ENCODE measurements around the gene SFRP4. TPM values are rescaled to one million over a fixed set of nuclear protein-coding genes. Genes with fewer than 3 reads are reported as not detected.

Gene SFRP4
- total RNA-seq, 2 donors from 2014 or later = 56.7 to 197 TPM

- no peak for DNase-seq (ENCODE audit: low spot score)
- intact Hi-C loops (cut with DNase I) = loop anchor here in 1 of 2 donors (10.0 kb wide), 1 partner anchor 266 kb away; no protein-coding TSS in a partner anchor
Observed at GRCh38 chr7:37928878-37929277, 12.3 kb upstream of the SFRP4 start.

GRCh38 chr7:37927773-37928444 is 11.3 kb upstream of the SFRP4 start:
- no peak for DNase-seq (ENCODE audit: low spot score)
- intact Hi-C loops (cut with DNase I) = loop anchor here in 1 of 2 donors (10.0 kb wide), 1 partner anchor 267 kb away; no protein-coding TSS in a partner anchor

- no peak for DNase-seq (ENCODE audit: low spot score)
- intact Hi-C loops (cut with DNase I) = loop anchor here in 1 of 2 donors (10.0 kb wide), 1 partner anchor 269 kb away; no protein-coding TSS in a partner anchor
Observed at GRCh38 chr7:37925620-37926019, 9.0 kb upstream of the SFRP4 start.

GRCh38 chr7:37924491-37925041 is 7.9 kb upstream of the SFRP4 start:
- DNase-seq (ENCODE audit: low spot score) = no peak
- intact Hi-C loops (cut with DNase I) = loop anchor here in 1 of 2 donors (10.0 kb wide), 1 partner anchor 270 kb away; no protein-coding TSS in a partner anchor

- no peak for DNase-seq (ENCODE audit: low spot score)
- intact Hi-C loops (cut with DNase I) = loop anchor here in 1 of 2 donors (10.0 kb wide), 1 partner anchor 271 kb away; no protein-coding TSS in a partner anchor
Observed at GRCh38 chr7:37923996-37924395, 7.4 kb upstream of the SFRP4 start.

- DNase-seq (ENCODE audit: low spot score) = no peak
- intact Hi-C loops (cut with DNase I) = loop anchor here in 1 of 2 donors (10.0 kb wide), 1 partner anchor 273 kb away; no protein-coding TSS in a partner anchor
Observed at GRCh38 chr7:37921876-37922275, 5.3 kb upstream of the SFRP4 start.

- DNase-seq (ENCODE audit: low spot score) = peak; percentile 86
- intact Hi-C loops (cut with DNase I) = loop anchor here in 1 of 2 donors (10.0 kb wide), 1 partner anchor 274 kb away; no protein-coding TSS in a partner anchor
Observed at GRCh38 chr7:37920849-37921805, 4.5 kb upstream of the SFRP4 start.

- no peak for DNase-seq (ENCODE audit: low spot score)
- intact Hi-C loops (cut with DNase I) = loop anchor here in 1 of 2 donors (10.0 kb wide), 1 partner anchor 274 kb away; no protein-coding TSS in a partner anchor
Observed at GRCh38 chr7:37920305-37920848, 3.8 kb upstream of the SFRP4 start, which contains the start of gene EPDR1. Gene EPDR1 (plus strand): TSS chr7:37920640. CDS start chr7:37920940, 300 bp downstream.

- no peak for DNase-seq (ENCODE audit: low spot score)
- intact Hi-C loops (cut with DNase I) = loop anchor here (5.0 kb wide), 2 partner anchors 189 to 304 kb away; no protein-coding TSS in a partner anchor
Observed at GRCh38 chr7:37918526-37918925, 1.9 kb upstream of the SFRP4 start.

- DNase-seq (ENCODE audit: low spot score) = peak; percentile 83
- intact Hi-C loops (cut with DNase I) = loop anchor here (5.0 kb wide), 2 partner anchors 191 to 306 kb away; no protein-coding TSS in a partner anchor
Observed at GRCh38 chr7:37916017-37916672, 472 bp downstream of the SFRP4 start.

- DNase-seq (ENCODE audit: low spot score) = no peak
- intact Hi-C loops (cut with DNase I) = loop anchor here (5.0 kb wide), 2 partner anchors 192 to 307 kb away; no protein-coding TSS in a partner anchor
Observed at GRCh38 chr7:37915438-37915837, 1.2 kb downstream of the SFRP4 start.

- no peak for DNase-seq (ENCODE audit: low spot score)
- intact Hi-C loops (cut with DNase I) = no loop called here
Observed at GRCh38 chr7:37912756-37913155, 3.9 kb downstream of the SFRP4 start.

GRCh38 chr7:37908221-37908788 is 8.3 kb downstream of the SFRP4 start:
- no peak for DNase-seq (ENCODE audit: low spot score)
- intact Hi-C loops (cut with DNase I) = loop anchor here in 1 of 2 donors (10.0 kb wide), 1 partner anchor 316 kb away; no protein-coding TSS in a partner anchor

GRCh38 chr7:37901890-37902524 is 14.6 kb downstream of the SFRP4 start:
- DNase-seq (ENCODE audit: low spot score) = no peak
- intact Hi-C loops (cut with DNase I) = loop anchor here in 1 of 2 donors (5.0 to 10.0 kb wide), 2 partner anchors 205 to 323 kb away; no protein-coding TSS in a partner anchor

GRCh38 chr7:37901236-37901827 is 15.3 kb downstream of the SFRP4 start:
- intact Hi-C loops (cut with DNase I) = loop anchor here in 1 of 2 donors (5.0 to 10.0 kb wide), 2 partner anchors 206 to 323 kb away; no protein-coding TSS in a partner anchor
- DNase-seq (ENCODE audit: low spot score) = no peak

- intact Hi-C loops (cut with DNase I) = loop anchor here in 1 of 2 donors (5.0 to 10.0 kb wide), 2 partner anchors 208 to 325 kb away; no protein-coding TSS in a partner anchor
- no peak for DNase-seq (ENCODE audit: low spot score)
Observed at GRCh38 chr7:37899712-37900247, 16.8 kb downstream of the SFRP4 start.

Measured in posterior vena cava (tissue), 2 donors.